IgD-negative memory B cell (primary cell): ENCODE measurements around the gene PLEKHM1. TPM values are rescaled to one million over a fixed set of nuclear protein-coding genes. Genes with fewer than 3 reads are reported as not detected.
"Not testable (repeated sequence)": the region's sequence is repeated elsewhere in the genome, so short reads cannot be mapped to it uniquely, and the experiment has no call there.

Experiments used
- H3K27ac Mint-ChIP-seq, 3 donors: one replicate each; pipeline ENCODE4 v1.8.0; 2020 to 2022; ENCODE audit warnings: mild to moderate bottlenecking in 3 of 3, mixed read lengths in 3 of 3, moderate library complexity in 1 of 3
- H3K27me3 Mint-ChIP-seq: one replicate; pipeline ENCODE4 v1.8.0; 2021; ENCODE audit warnings: mixed read lengths
- H3K36me3 Mint-ChIP-seq: one replicate; pipeline ENCODE4 v1.8.0; 2020; ENCODE audit warnings: mild to moderate bottlenecking, mixed read lengths
- H3K4me1 Mint-ChIP-seq, 3 donors: one replicate each; pipeline ENCODE4 v1.8.0; 2020 to 2022; ENCODE audit warnings: mixed read lengths in 3 of 3, mild to moderate bottlenecking in 1 of 3
- H3K4me3 Mint-ChIP-seq, 4 donors: one replicate each; pipeline ENCODE4 v1.8.0; 2020 to 2022; ENCODE audit warnings: mild to moderate bottlenecking in 4 of 4, mixed read lengths in 4 of 4, moderate library complexity in 3 of 4
- H3K9me3 Mint-ChIP-seq, 3 donors: one replicate each; pipeline ENCODE4 v1.8.0; 2020 to 2021; ENCODE audit warnings: mixed read lengths in 3 of 3, mild to moderate bottlenecking in 1 of 3
- polyA plus RNA-seq: library from polyadenylated mRNA; unstranded; fragments of 300-500 nt; fragmentation: Illumina TruSeq; gene quantifications from one replicate; pipeline ENCODE4 v1.2.3, GENCODE V29; 2021

Gene PLEKHM1
- 15.8 TPM for polyA plus RNA-seq

DNA sequence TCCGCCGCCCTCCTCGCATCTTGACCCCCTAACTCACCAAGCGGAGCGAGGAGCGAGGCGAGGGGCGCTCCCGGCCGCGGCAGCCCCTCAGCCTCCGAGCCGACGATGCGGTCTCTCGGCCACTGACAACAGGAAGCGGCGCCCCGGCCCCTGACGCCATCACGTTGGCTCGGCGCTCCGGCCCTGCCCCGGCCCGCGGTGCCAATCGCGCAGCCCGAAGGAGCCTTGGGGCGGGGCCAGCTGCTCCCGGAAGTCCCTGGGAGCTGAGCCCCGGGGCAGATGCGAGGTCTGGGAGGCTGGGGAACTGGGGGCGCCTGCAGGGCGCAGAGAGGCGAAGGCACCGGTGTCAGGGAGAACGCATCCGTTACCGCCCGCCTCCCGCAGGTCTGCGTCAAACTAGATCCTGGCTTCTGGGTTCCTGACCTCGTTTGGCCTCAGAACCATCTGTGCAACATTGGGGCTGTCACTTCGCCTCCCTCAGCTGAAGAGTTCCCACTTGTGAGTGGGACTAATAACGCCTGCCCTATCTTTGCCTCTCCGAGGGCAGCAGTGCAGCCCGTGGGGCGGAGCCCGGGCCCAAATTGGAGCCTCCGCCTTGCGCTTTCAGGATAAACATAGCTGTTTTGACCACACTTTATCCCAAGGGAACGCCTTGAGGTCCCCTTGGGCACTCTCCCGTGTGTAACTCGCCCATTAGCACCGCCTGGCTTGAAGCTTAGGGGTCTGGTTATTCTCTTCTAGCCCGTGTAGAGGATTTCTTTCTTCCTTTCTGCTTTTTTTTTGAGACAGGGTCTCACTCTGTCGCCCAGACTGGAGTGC lies at the start of gene PLEKHM1:
PLEKHM1 (minus strand) TSS at position 107 of the 819 bp plus-strand sequence. CDS start 8,237 bp downstream, outside the sequence.
- Mint-ChIP-seq H3K4me3 (peak within 1 kb of the TSS; percentile 85 to 96 (median 92)), H3K4me1 (peaks cover 11 to 15% (median 12%) of the 10 kb centered on the region in 3 donors)

GRCh38 chr17:45538168-45538567 lies 47.6 kb upstream of the PLEKHM1 start:
- H3K27ac Mint-ChIP-seq, H3K36me3 Mint-ChIP-seq, H3K4me3 Mint-ChIP-seq, H3K27me3 Mint-ChIP-seq, H3K4me1 Mint-ChIP-seq, H3K9me3 Mint-ChIP-seq: not testable (repeated sequence)

More for the DNA sequence above, at the start of gene PLEKHM1:
- peak within 1 kb of the TSS; percentile 86 to 93 (median 89) for H3K27ac Mint-ChIP-seq
- not testable (repeated sequence) for H3K36me3 Mint-ChIP-seq, H3K27me3 Mint-ChIP-seq, H3K9me3 Mint-ChIP-seq

DNA sequence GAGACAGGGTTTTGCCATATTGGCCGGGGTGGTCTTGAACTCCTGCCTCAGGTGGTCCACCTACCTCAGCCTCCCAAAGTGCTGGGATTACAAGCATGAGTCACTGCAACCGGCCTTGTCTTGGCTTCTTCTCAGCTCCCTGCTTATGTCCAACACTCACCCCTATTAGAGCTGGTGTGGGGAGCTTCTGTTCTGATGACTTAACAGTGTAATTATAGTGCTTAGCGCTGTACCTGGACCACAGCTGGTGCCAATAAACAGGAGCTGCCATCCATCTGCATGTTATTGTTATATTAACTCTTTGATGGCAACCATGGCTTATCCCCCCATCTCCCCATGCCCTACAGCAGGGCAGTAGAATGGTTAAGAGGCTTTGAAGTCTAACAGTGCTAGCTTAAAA lies 15.6 kb upstream of the PLEKHM1 start:
- H3K36me3 Mint-ChIP-seq, H3K4me3 Mint-ChIP-seq, H3K27me3 Mint-ChIP-seq, H3K9me3 Mint-ChIP-seq, H3K4me1 Mint-ChIP-seq, H3K27ac Mint-ChIP-seq: not testable (repeated sequence)

- not testable (repeated sequence) for H3K36me3 Mint-ChIP-seq
These were observed 14.7 kb upstream of the PLEKHM1 start for GRCh38 chr17:45505183-45505582.

GRCh38 chr17:45501092-45501707 lies 10.7 kb upstream of the PLEKHM1 start:
- not testable (repeated sequence) for H3K4me3 Mint-ChIP-seq, H3K36me3 Mint-ChIP-seq, H3K4me1 Mint-ChIP-seq, H3K27me3 Mint-ChIP-seq, H3K9me3 Mint-ChIP-seq, H3K27ac Mint-ChIP-seq

More at GRCh38 chr17:45505183-45505582, 14.7 kb upstream of the PLEKHM1 start:
- not testable (repeated sequence) for H3K4me1 Mint-ChIP-seq, H3K27me3 Mint-ChIP-seq, H3K9me3 Mint-ChIP-seq, H3K4me3 Mint-ChIP-seq
- H3K27ac Mint-ChIP-seq = peak overlapping the region in 1 of 3 donors; percentile 69

DNA sequence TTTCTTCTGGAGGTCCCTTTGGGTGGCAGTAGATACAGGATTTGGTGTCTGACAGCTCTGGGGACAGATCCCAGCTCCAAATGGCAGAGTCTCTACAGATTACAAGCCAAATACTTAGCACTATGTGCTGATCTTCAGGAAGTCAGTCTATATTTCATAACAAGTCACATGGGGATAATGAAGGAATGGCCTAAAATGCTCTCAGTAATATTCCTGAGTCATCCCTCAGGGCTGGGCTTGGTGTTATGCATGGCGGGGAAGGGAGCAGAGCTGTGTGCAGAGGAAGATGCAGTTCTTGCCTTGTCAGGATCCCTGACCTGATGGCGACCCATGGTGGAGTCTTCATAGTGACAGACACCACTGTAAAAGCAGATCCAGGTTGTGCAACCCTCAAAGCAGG lies 10.0 kb upstream of the PLEKHM1 start:
- H3K4me1 Mint-ChIP-seq, H3K27ac Mint-ChIP-seq, H3K27me3 Mint-ChIP-seq, H3K9me3 Mint-ChIP-seq, H3K36me3 Mint-ChIP-seq, H3K4me3 Mint-ChIP-seq: not testable (repeated sequence)

DNA sequence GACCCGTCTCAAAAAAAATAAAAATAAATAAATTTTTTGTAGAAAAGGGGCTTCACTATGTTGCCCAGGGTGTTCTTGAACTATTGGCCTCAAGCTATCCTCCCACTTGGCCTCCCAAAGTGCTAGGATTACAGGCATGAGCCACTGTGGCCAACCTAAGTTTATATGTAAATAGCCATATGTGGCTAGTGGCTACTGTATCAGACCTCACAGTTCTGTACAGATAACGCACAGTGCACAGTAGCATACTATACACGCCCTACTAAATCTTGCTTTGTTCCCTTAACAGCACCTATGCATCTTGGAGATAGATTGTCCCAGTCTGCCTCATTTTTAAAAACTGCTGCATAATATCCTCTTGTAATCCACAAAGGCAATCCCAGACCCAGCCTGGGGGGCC lies 8.7 kb upstream of the PLEKHM1 start:
- H3K9me3 Mint-ChIP-seq, H3K4me1 Mint-ChIP-seq, H3K36me3 Mint-ChIP-seq, H3K27me3 Mint-ChIP-seq, H3K4me3 Mint-ChIP-seq, H3K27ac Mint-ChIP-seq: not testable (repeated sequence)

DNA sequence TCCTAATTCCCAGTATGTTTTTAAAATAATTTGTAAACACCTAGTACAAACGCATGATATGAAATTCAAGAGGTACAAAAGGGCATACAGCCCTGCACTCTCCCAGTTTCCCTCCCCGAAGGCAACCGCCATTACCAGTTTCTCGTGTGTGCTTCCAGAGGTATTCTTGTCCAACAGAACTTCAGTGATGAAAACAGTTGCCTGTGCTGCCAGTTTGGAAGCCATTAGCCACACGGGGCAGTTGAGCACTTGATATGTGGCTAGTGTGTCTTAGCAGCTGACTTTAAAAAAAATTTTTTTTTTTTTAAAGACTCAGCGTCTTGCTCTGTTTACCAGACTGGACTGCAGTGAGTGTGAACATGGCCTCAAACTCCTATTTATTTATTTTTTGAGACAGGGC lies 7.9 kb upstream of the PLEKHM1 start:
- not testable (repeated sequence) for H3K4me1 Mint-ChIP-seq, H3K9me3 Mint-ChIP-seq, H3K27me3 Mint-ChIP-seq, H3K27ac Mint-ChIP-seq, H3K36me3 Mint-ChIP-seq, H3K4me3 Mint-ChIP-seq

GRCh38 chr17:45497449-45497848 lies 6.9 kb upstream of the PLEKHM1 start:
- H3K27me3 Mint-ChIP-seq, H3K27ac Mint-ChIP-seq, H3K4me3 Mint-ChIP-seq, H3K9me3 Mint-ChIP-seq, H3K36me3 Mint-ChIP-seq, H3K4me1 Mint-ChIP-seq: not testable (repeated sequence)

GRCh38 chr17:45496507-45496906 lies 6.0 kb upstream of the PLEKHM1 start:
- H3K36me3 Mint-ChIP-seq, H3K4me1 Mint-ChIP-seq, H3K27me3 Mint-ChIP-seq: not testable (repeated sequence)

GRCh38 chr17:45494556-45494955 lies 4.0 kb upstream of the PLEKHM1 start:
- H3K4me1 Mint-ChIP-seq, H3K4me3 Mint-ChIP-seq, H3K36me3 Mint-ChIP-seq, H3K27ac Mint-ChIP-seq, H3K27me3 Mint-ChIP-seq, H3K9me3 Mint-ChIP-seq: not testable (repeated sequence)

More at GRCh38 chr17:45496507-45496906, 6.0 kb upstream of the PLEKHM1 start:
- not testable (repeated sequence) for H3K27ac Mint-ChIP-seq, H3K9me3 Mint-ChIP-seq, H3K4me3 Mint-ChIP-seq

DNA sequence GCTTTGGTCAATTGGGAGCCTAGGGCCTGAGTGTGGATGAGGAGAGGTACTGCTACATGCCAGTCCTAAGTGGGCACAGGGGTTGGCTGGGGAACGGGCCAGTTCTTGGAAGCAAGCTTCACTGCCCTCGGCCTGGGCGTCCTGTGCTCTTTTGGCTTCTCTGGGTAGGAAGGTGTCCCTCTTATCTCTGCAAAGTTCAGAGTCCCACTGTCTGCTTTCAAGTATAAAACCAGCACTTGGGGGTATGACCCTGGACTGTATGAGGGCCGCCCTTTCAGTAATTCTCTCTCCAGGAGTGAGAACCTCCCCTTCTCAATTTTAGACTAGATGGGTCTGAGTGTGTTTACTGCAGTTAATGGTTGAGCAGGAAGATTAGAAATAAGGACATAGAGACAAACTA lies 1.6 kb upstream of the PLEKHM1 start:
- not testable (repeated sequence) for H3K9me3 Mint-ChIP-seq, H3K27ac Mint-ChIP-seq, H3K27me3 Mint-ChIP-seq, H3K36me3 Mint-ChIP-seq
- Mint-ChIP-seq H3K4me1 (peaks cover 11 to 15% (median 12%) of the 10 kb centered on the region in 3 donors), H3K4me3 (peak overlapping the region in 1 of 4 donors; percentile 68)

DNA sequence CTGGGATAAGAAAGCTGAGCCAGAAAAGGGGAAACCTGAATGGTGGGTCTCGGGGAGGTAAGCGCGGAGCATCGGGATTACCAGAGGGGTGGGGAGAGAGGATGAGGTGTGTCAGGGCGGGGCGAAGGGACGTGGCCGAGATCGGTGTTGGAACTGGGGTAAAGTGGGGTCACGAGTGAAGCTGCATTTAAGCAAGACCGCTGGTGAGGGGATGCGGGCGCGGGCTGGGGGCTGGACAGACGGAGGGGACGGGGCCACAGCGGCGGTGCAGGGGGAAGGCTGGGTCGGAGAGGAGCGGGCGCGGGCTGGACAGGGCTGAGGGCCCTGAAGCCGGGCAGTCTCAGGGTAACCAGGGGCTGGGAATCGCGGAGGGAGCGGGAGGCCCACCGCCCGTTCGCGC lies 323 bp downstream of the PLEKHM1 start:
- not testable (repeated sequence) for H3K9me3 Mint-ChIP-seq, H3K36me3 Mint-ChIP-seq, H3K27me3 Mint-ChIP-seq
- Mint-ChIP-seq H3K4me3 (peak overlapping the region; percentile 85 to 96 (median 92)), H3K4me1 (peaks cover 11 to 15% (median 12%) of the 10 kb centered on the region in 3 donors), H3K27ac (peak overlapping the region; percentile 21 to 93 (median 46))

DNA sequence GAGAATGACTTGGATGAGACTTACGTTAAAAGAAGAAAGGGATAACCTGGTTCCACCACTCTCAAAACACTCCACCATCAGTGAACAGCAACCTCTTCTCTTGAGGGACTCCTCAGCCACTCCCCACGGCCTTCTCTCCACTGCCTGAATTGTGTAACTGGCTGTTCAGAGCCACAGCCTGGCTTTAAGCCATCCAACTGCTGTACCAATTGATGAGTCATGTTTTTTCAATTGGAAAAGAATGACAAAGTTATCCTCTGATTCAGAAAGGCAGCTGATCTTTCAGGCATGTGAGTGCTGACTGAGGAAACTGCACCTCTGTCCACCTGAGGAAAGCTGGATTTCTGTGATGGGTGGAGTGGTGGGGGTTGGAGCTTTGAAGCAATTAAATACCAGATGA lies 2.8 kb downstream of the PLEKHM1 start:
- not testable (repeated sequence) for H3K36me3 Mint-ChIP-seq, H3K27me3 Mint-ChIP-seq, H3K9me3 Mint-ChIP-seq
- peak overlapping the region; percentile 51 to 56 (median 53) for H3K27ac Mint-ChIP-seq
- H3K4me1 Mint-ChIP-seq = peaks cover 18 to 23% (median 20%) of the 10 kb centered on the region in 3 donors
- peak overlapping the region in 2 of 4 donors; percentile 32 to 92 for H3K4me3 Mint-ChIP-seq

- Mint-ChIP-seq H3K4me3 (peak overlapping the region in 1 of 4 donors; percentile 15), H3K27ac (peak overlapping the region in 1 of 3 donors; percentile 39), H3K4me1 (peaks cover 12 to 14% (median 14%) of the 10 kb centered on the region in 3 donors)
- not testable (repeated sequence) for H3K9me3 Mint-ChIP-seq, H3K36me3 Mint-ChIP-seq, H3K27me3 Mint-ChIP-seq
These were observed 6.8 kb downstream of the PLEKHM1 start for GRCh38 chr17:45483591-45484216.

- not testable (repeated sequence) for H3K36me3 Mint-ChIP-seq, H3K27ac Mint-ChIP-seq, H3K9me3 Mint-ChIP-seq, H3K27me3 Mint-ChIP-seq
- H3K4me1 Mint-ChIP-seq = peaks cover 12 to 14% (median 14%) of the 10 kb centered on the region in 3 donors
- H3K4me3 Mint-ChIP-seq = peak overlapping the region in 1 of 4 donors; percentile 88
These were observed 7.3 kb downstream of the PLEKHM1 start for GRCh38 chr17:45483177-45483576.
